Activated CD4-positive, alpha-beta T cell treated with anti-CD3 and anti-CD28 coated beads, Interleukin-2, amount 50 U/mL, for 16 hours (primary cell): Measurements from ENCODE around the gene PRDM16.

Experiments
- DNase-seq: peaks from one replicate; pipeline ENCODE4 v3.0.0-alpha.2; 2020

PRDM16 gene

DNA sequence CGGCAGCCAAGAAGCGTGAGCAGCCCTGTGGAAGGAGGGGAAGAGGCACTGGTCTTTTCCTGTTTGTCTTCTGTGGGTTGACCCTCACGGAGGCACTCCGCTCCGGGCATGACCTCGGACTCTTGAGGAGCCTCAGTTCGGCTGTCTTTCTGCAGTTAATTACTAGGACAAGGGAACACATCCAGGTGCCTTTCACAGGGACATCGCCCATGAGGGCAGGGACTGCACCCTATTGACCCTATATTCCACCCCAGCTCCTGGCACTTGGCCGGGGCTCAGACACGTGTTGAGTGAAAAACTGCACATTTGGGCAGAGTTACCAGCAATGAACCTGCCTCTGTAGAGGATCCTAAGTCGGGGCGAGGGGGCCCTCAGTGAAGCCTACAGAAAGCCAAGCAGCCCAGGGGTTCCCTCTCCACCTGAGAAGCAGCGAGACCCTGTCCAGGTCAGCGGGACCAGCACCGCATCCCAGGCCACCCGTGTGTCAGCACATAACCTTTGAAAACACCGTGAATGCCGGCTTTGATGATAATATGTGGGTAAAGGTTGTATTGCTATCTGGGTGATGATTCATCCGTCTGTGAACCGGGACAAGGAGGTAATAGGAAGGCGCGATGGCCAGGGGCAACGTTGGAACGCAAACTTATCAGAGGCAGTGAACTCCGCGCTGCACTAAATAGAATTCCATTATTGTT is 224.0 kb downstream of the PRDM16 start:
- no peak for DNase-seq

DNA sequence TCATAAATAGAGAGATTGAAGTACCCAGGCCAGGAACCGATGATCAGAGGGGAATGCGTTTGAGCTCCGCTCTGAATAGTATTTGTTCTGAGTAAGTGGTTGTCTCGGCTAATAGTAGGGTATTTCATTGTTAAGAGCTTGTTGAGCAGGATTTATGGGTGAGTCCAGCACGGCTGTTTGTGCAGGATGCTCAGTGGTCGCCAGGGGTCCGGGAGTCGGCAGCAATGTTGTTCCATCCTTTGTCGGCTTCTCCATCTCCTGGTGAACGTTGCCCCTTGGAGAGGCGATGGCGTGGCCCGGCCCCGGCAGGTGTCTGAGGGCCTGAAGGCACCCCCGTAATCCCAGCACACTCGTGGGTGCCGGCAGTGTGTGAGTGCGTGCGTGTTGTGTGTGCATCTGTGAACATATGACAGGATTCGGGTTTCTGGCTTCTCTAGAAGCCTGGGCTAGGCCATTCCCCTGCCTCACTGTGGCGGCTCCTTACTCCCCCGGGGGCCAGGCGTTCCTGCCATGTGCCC is 224.6 kb downstream of the PRDM16 start:
- DNase-seq: no peak

GRCh38 chr1:3294450-3294849 is 225.4 kb downstream of the PRDM16 start:
- no peak for DNase-seq

- no peak for DNase-seq
Measured at GRCh38 chr1:3295846-3296245, 226.8 kb downstream of the PRDM16 start.

- no peak for DNase-seq
Measured at GRCh38 chr1:3296326-3296725, 227.3 kb downstream of the PRDM16 start.

DNA sequence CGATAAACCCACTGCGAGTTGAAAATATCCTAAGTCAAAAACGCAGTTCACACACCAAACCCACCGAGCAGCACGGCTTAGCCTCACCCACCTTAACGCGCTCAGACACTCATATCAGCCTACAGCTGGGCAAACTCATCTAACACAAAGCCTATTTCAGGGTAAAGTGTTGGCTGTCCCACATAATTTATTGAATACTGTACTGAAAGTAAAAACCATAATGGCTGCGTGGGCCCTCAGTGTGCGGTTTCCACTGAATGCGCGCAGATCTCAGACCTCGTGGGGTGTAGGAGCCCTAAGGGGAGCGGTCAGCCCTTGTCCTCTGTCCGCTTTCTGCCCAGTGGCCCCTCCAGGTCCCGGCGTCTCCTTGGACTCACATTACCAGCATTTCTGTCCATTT is 227.8 kb downstream of the PRDM16 start:
- DNase-seq: no peak

GRCh38 chr1:3297756-3298155 is 228.8 kb downstream of the PRDM16 start:
- no peak for DNase-seq

DNA sequence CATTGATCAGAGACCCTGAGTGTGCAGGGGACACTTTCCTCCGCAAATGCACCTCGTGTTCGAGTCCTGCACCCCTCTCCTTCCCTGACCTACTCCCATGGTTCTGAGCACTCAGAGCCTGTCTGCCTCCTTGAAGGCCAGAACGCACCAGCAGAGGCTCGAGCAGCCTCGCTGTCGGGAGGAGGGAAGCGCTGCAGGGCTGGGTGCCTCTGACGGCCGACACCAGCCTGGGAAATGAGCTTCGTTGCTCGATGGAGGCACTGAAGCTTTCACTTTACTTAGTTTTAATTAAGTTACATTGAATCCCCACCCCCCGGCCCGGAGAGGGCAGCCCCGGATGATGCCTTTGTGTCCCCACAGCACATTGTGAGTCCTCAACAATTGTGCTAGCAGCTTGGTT is 229.2 kb downstream of the PRDM16 start:
- no peak for DNase-seq

DNA sequence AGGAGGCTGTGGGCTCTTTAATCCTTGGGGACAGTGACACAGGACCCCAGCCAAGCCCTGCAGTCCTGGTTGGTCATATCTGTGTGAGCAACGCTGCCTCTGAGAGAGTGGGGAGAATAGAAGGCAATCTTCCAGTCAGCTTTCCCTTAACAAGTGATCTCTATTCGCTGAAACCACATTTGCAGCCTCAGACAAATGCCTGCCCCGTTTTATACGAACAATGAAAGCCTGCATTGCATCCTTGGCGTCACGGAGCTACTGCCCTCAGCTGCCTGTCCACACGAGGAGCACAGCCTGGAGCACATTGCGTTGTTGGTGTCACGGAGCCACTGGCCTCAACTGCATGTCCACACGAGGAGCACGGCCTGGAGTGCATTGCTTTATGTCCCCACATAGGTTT is 235.2 kb downstream of the PRDM16 start:
- DNase-seq: no peak

GRCh38 chr1:3304692-3305091 is 235.7 kb downstream of the PRDM16 start:
- no peak for DNase-seq

DNA sequence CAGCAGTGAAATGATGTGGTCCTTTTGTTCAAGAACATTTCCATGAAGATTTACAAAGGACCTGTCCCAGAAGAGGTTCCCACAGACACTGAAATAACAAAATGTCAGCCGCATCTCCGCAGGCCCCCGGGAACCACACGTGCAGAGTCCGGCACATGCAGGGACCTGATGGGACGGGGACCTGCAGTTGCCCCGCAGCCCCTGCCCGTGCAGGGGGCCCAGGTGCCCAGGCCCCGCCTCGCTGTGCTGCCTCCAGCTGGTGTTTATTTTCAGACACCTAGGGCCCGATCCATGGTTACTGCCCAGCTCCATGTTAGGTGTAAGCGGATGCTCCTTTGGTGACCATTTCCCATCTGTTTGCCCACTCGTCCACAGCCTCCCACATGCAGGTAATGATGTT is 236.2 kb downstream of the PRDM16 start:
- no peak for DNase-seq

DNA sequence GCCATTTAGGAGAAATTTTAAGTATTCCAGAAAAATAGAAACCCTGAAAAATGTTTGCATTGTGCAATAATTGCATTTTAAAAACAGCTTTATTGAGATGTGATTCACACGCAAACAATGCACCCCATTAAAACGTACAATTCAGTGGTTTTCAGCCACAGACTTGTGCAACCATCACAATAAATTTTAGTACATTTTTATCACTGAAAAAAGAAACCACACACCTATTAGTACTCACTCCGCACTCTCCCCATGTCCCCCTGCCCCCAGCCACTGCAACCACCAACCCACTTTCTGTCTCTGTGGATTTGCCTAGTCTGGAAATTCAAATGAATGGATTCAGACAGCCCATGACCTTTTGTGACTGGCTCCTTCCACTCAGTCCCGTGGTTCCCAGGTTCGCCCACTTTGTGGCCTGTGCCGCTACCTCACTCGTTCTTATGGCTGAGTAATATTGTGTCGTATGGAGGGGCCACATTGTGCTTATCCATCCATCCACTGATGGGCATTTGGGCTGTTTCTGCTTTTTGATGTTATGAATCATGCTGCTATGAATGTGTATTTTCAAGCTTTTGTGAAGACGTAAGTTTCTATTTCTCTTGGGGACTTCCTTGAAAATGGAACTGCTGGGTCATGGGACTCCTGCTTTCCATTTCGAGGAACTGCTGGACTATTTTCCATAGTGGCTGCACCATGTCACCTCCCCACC is 237.7 kb downstream of the PRDM16 start:
- no peak for DNase-seq

- no peak for DNase-seq
Measured at GRCh38 chr1:3307359-3307758, 238.4 kb downstream of the PRDM16 start.

DNA sequence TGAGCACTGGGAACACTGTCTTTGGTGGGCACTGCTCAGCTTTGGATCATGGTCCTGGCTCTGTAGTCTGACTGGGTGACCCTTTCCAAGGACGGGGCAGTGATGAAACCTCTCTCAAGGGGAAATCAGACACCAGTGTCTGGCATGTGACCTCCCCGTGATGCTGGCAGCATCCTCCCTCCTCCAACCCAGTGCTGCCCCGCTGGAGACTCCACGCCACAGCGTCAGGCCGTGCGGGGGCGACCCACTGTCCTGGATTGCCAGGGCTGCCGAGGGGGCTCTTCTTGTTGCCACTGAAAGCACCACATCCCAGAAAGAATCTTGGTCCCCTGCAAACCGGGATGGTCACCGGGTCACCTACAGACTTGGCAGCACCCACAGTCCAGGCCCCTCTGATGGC is 239.1 kb downstream of the PRDM16 start:
- DNase-seq: no peak

- DNase-seq: no peak
Measured at GRCh38 chr1:3310718-3311400, 241.9 kb downstream of the PRDM16 start.

DNA sequence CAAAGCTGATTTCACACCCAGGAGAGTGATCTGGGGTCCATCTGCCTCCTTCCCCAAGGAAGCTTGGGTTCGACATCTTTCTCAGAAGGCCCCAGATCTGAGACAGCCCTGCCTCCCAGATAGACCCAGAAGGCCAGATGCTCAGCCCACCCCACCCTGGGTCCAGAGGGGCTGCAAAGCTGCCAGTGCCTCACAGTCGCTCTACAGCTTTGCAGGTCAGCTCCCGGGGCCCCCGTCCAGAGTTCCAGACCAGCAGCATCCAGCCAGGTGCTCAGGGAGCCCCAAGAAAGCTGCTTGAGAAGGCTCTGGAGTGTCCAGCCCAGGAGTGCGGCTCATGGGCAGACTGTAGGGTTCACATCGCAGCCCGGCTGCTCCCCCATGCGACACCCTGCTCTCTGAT is 242.7 kb downstream of the PRDM16 start:
- DNase-seq: no peak

- no peak for DNase-seq
Measured at GRCh38 chr1:3312310-3312897, 243.4 kb downstream of the PRDM16 start.

GRCh38 chr1:3312898-3313575 is 244.0 kb downstream of the PRDM16 start:
- DNase-seq: peak; percentile 71

GRCh38 chr1:3313576-3313950 is 244.6 kb downstream of the PRDM16 start:
- DNase-seq: no peak

DNA sequence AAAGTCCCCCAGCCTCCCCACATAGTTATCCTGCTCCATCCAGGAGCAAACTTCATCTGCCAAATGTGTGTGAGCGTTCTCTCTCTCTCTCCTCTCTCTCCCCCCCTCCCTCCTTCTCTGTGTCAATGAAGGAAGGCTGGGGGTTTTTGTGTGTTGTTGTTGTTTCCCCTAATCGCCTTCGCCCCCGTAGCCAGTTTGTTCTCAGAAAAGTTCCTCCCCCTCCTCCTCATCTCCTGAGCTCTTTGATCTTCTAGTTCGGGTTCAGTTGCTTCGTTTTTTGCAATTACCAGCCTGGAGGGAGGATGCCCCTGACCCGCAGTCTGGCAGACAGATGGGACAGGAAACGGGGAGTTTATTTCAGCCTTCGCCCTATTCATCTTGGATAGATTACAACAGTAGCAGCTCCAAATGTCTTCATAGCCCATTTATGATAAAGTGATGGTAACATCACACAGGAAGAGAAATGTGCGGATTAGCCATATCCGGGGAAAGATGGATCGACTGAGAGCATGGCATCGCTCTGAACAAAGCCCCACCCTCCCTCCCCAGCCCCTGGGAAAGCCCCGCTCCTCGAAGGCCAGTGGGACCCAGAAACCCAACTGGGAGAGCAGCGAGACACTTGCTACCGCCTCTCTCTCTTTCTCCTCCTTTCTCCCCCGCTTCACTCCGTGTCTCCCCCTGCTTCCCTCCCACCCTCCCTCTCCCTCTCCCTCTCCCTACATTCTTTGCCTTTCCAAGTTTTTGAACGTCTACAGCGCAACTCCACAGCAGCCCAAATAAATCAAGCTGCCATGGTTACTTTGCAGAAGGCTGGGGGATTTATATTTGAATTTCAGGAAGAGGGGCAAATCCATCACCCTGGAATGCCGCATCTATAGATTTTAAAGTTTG is 245.7 kb downstream of the PRDM16 start:
- no peak for DNase-seq

DNA sequence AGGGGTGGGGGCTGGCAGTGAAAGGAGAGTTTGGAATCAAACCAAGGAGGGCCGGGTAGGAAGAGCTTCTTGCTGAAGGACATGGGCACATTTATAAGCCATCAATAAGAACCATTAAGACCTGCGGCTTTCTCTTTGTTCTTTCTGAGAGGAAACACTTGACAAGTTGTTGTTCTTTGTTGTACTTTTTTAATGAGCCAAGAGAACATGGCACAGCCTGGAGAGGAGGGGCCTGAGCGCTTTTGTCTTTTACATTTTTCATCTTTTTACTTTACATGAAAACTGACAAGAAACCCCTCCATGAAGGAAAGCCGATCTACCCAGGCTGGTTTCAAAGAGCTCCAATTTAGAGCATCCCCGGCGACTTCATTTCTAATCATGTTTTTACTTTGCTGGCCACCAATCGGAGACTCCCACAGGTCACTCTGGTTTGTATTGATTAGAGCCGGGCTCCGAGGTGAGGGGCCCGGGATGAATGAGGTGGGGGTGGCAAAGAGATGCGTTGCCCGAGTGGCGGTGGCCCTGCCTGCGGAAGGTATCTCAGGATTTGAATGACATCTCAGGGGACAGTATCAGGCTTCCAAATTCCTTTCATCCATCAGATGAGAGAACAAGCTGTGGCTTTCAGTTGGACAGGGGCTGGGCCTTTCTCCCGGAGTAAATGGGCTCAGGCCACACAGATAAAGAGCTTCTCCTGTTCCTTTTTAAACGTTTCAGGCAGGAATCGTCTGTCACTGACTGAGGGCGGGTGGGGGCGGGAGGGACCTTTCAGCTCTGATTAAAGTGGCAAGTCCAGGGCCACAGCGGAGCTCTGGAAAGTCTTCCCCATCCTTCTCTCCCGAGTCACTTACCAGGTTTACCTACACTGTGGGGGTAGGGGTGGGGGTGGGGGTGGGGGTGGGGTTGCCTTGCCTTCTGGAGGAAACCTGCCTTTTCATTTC is 246.7 kb downstream of the PRDM16 start:
- no peak for DNase-seq
